K562 (cell line): ENCODE measurements around the gene SULT2B1. TPM values are rescaled to one million over a fixed set of nuclear protein-coding genes. Genes with fewer than 3 reads are reported as not detected.
A peak's percentile ranks its signal among the peaks of the same experiment; 100 is the strongest.

Source experiments
- CBFA2T2 ChIP-seq: fragments of 450-650 bp; conservative IDR thresholded peaks from 2 replicates; pipeline ENCODE4 v1.6.1; 2017; ENCODE audit warnings: mild to moderate bottlenecking
- ERF ChIP-seq: fragments of 450-650 bp; formaldehyde crosslinking; IDR thresholded peaks from 2 replicates; pipeline ENCODE4 v1.4.0; 2020; ENCODE audit warnings: mild to moderate bottlenecking, mixed read lengths
- ETS2 ChIP-seq: IDR thresholded peaks from 2 replicates; pipeline ENCODE4 v1.6.1; 2016; ENCODE audit warnings: borderline replicate concordance, missing genetic modification characterization, mild to moderate bottlenecking, moderate library complexity, missing compliant biosample characterization; ENCODE audit not compliant: poor library complexity, severe bottlenecking
- FOXM1 ChIP-seq, 2 experiments: fragments of 450-650 bp in 1 of 2; sonication (generic) in 1 of 2; formaldehyde crosslinking in 1 of 2; IDR thresholded peaks; 2 replicates each; pipeline versions ENCODE4 v1.6.1 to v1.9.0; 2017 to 2022; ENCODE audit warnings: low read depth in 2 of 2, mild to moderate bottlenecking in 2 of 2, missing genetic modification reagents in 1 of 2, moderate library complexity in 1 of 2
- HDAC1 ChIP-seq, 2 experiments: fragments of 450-650 bp; IDR thresholded peaks; 2 replicates each; pipeline ENCODE4 v1.6.1; 2016 to 2017; ENCODE audit warnings: inconsistent platforms in 1 of 2, mild to moderate bottlenecking in 1 of 2, moderate library complexity in 1 of 2
- JUNB ChIP-seq: fragments of 450-650 bp; formaldehyde crosslinking; conservative IDR thresholded peaks from 2 replicates; pipeline ENCODE4 v1.4.0; 2020; ENCODE audit warnings: mild to moderate bottlenecking
- KLF6 ChIP-seq: fragments of 250-450 bp; sonication (Bioruptor Pico); IDR thresholded peaks from 2 replicates; pipeline ENCODE4 v1.4.0; 2020; ENCODE audit warnings: mild to moderate bottlenecking, moderate library complexity, borderline replicate concordance
- MTA2 ChIP-seq: fragments of 450-650 bp; IDR thresholded peaks from 2 replicates; pipeline ENCODE4 v1.6.1; 2016; ENCODE audit warnings: low read depth
- RB1 ChIP-seq: fragments of 450-650 bp; IDR thresholded peaks from 2 replicates; pipeline ENCODE4 v1.6.1; 2017; ENCODE audit warnings: low read depth, mild to moderate bottlenecking
- RBM17 ChIP-seq: fragments of 200-400 bp; formaldehyde crosslinking; IDR thresholded peaks from 2 replicates; pipeline ENCODE4 v1.6.1; 2017; ENCODE audit warnings: low read depth, mild to moderate bottlenecking, low read length, borderline replicate concordance
- RBM22 ChIP-seq: fragments of 200-400 bp; formaldehyde crosslinking; IDR thresholded peaks from 2 replicates; pipeline ENCODE4 v1.6.1; 2018; ENCODE audit warnings: low read length, low read depth; ENCODE audit not compliant: poor library complexity, severe bottlenecking
- SIN3A ChIP-seq, 2 experiments: fragments of 150-350 bp in 1 of 2; IDR thresholded peaks; 2 replicates each; pipeline ENCODE4 v1.6.1; 2011 to 2016; ENCODE audit warnings: borderline replicate concordance in 2 of 2, low read depth in 2 of 2, low read length in 2 of 2, mild to moderate bottlenecking in 2 of 2, moderate library complexity in 2 of 2; ENCODE audit not compliant: control insufficient read depth in 1 of 2
- SMARCA4 ChIP-seq: fragments of 450-650 bp; IDR thresholded peaks from 2 replicates; pipeline ENCODE4 v1.6.1; 2016
- SMARCE1 ChIP-seq: fragments of 450-650 bp; IDR thresholded peaks from 2 replicates; pipeline ENCODE4 v1.7.1; 2016; ENCODE audit warnings: mild to moderate bottlenecking
- SMC3 ChIP-seq: conservative IDR thresholded peaks from 2 replicates; pipeline ENCODE4 v1.6.1; 2011; ENCODE audit warnings: low read depth, low read length, improper control_type of control experiment; ENCODE audit not compliant: insufficient read depth
- polyA plus RNA-seq, 8 experiments: library from polyadenylated mRNA; depleted of rRNA in 4 of 8; stranded (reverse) in 5 of 8; unstranded in 3 of 8; fragments of >200 nt; fragmentation: Nextera tagmentation in 2 of 8; fragmentation: Illumina TruSeq in 1 of 8; extraction: Ambion mirVana in 2 of 8; extraction: Trizol in 1 of 8; gene quantifications; 2 replicates each; pipeline versions ENCODE4 v1.2.1 to v1.2.3, GENCODE V29; 2011 to 2014; ENCODE audit warnings: inconsistent platforms in 1 of 8, missing spikeins in 1 of 8
- total RNA-seq, 7 experiments: library from RNA; depleted of rRNA in 6 of 7; stranded (reverse); fragments of >200 nt in 6 of 7; fragmentation: Illumina TruSeq in 2 of 7; extraction: Trizol in 2 of 7; gene quantifications; 2 replicates each; pipeline versions ENCODE4 v1.2.1 to v1.2.3, GENCODE V29; 2011 to 2021; ENCODE audit warnings: low replicate concordance in 1 of 7
- TF ChIP-seq, protein P1 (sequence below): IDR thresholded peaks from 2 replicates; pipeline ENCODE4 v1.6.1; 2012; ENCODE audit warnings: low read depth, low read length, improper control_type of control experiment, borderline replicate concordance
- TF ChIP-seq, protein P2 (sequence below): fragments of 450-650 bp; formaldehyde crosslinking; IDR thresholded peaks from 2 replicates; pipeline ENCODE4 v1.4.0; 2022; ENCODE audit warnings: missing genetic modification characterization
- TF ChIP-seq, protein P3 (sequence below): sonication (generic); formaldehyde crosslinking; IDR thresholded peaks from 2 replicates; pipeline ENCODE4 v1.8.0; 2022; ENCODE audit warnings: mild to moderate bottlenecking, missing genetic modification reagents, borderline replicate concordance
- TF ChIP-seq, protein P4 (sequence below), 2 experiments: IDR thresholded peaks; 2 replicates each; pipeline ENCODE4 v1.6.1; 2011; ENCODE audit warnings: borderline replicate concordance in 1 of 2, control low read depth in 1 of 2, low read depth in 1 of 2, low read length in 1 of 2, mild to moderate bottlenecking in 1 of 2, mixed read lengths in 1 of 2, moderate library complexity in 1 of 2; ENCODE audit not compliant: insufficient read depth in 1 of 2, insufficient read length in 1 of 2, poor library complexity in 1 of 2, severe bottlenecking in 1 of 2; ENCODE audit errors: extremely low read depth in 1 of 2

The SULT2B1 gene
- total and polyA plus RNA-seq, 9 of the 15 experiments (the other 6 are each of a cell fraction or from before 2014, with no cell fraction given) = 0.09 to 0.62 (median 0.22) TPM; not detected in 2

DNA sequence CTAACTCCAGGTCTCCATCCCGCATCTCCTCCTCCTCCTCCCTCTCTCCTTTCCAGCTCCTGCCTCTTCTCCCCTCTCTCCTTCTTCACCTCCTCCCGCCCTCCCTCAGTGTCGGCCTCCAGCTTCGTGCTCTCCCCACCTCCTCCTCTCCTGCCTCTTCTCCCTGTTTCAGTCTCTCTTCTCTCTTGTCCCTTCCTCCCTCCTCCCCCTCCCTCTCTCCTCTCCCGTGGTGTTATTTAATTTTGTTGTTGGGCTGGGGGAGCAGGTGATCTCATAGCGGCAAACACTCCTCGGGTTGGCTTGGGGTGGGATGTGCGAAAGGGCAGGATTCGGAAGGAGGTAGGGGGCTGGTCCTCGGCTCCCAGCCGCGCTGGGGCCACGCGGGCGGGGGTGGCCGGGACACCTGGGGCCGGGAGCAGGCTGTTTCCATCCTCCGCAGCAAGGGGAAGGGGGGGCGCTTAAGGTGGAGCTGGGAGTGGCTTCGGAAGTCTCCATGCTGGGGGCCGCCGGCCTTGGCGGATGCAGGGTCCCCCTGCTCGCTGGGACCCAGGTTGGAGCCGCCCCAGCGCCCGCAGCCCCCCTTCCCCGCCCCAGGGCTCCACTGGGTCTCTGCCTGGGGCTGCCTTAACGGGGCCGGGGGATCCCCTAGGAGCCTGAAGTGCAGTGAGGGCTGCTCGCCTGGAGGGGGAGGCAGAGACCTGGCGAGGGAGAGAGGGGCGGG lies 94.2 kb downstream of the SULT2B1 start, which contains the start of gene CA11 (continued):
- TF ChIP-seq ETS2 (tag) (no peak), MTA2 (peak; percentile 31; the same call in 1 of the 2 replicates), SMC3 (peak; percentile 78), RB1 (peak; percentile 82; the same call in 1 of the 2 replicates), SIN3A (IDR thresholded peaks at IDR 0.05; ENCODE audit: borderline replicate concordance in 2 of 2, control insufficient read depth in 1 of 2, low read depth in 2 of 2, low read length in 2 of 2) (no peak), RBM22 (no peak), RBM17 (no peak), SMARCA4 (0 out of 2 replicates have a peak, but pooled peaks have one; percentile 48), FOXM1 (IDR thresholded peaks at IDR 0.05; ENCODE audit: low read depth) (peak; percentile 89), FOXM1 (CRISPR knock-in tag; IDR thresholded peaks at IDR 0.05; ENCODE audit: low read depth) (no peak), ERF (CRISPR knock-in tag) (no peak), KLF6 (CRISPR knock-in tag) (peak; percentile 31; the same call in 1 of the 2 replicates), CBFA2T2 (0 out of 2 replicates have a peak, but pooled peaks have one; percentile 2), SMARCE1 (0 out of 2 replicates have a peak, but pooled peaks have one; percentile 59), HDAC1 (IDR thresholded peaks at IDR 0.05) (peak; percentile 3 to 94; a peak in 2 of 4 replicates), JUNB (CRISPR knock-in tag) (no peak)
- TF ChIP-seq, protein P1, sequence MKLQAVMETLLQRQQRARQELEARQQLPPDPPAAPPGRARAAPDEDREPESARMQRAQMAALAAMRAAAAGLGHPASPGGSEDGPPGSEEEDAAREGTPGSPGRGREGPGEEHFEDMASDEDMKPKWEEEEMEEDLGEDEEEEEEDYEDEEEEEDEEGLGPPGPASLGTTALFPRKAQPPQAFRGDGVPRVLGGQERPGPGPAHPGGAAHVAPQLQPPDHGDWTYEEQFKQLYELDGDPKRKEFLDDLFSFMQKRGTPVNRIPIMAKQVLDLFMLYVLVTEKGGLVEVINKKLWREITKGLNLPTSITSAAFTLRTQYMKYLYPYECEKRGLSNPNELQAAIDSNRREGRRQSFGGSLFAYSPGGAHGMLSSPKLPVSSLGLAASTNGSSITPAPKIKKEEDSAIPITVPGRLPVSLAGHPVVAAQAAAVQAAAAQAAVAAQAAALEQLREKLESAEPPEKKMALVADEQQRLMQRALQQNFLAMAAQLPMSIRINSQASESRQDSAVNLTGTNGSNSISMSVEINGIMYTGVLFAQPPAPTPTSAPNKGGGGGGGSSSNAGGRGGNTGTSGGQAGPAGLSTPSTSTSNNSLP = no peak
- TF ChIP-seq, protein P2, sequence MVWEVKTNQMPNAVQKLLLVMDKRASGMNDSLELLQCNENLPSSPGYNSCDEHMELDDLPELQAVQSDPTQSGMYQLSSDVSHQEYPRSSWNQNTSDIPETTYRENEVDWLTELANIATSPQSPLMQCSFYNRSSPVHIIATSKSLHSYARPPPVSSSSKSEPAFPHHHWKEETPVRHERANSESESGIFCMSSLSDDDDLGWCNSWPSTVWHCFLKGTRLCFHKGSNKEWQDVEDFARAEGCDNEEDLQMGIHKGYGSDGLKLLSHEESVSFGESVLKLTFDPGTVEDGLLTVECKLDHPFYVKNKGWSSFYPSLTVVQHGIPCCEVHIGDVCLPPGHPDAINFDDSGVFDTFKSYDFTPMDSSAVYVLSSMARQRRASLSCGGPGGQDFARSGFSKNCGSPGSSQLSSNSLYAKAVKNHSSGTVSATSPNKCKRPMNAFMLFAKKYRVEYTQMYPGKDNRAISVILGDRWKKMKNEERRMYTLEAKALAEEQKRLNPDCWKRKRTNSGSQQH = peak; percentile 85; the same call in 1 of the 2 replicates
- TF ChIP-seq, protein P3, sequence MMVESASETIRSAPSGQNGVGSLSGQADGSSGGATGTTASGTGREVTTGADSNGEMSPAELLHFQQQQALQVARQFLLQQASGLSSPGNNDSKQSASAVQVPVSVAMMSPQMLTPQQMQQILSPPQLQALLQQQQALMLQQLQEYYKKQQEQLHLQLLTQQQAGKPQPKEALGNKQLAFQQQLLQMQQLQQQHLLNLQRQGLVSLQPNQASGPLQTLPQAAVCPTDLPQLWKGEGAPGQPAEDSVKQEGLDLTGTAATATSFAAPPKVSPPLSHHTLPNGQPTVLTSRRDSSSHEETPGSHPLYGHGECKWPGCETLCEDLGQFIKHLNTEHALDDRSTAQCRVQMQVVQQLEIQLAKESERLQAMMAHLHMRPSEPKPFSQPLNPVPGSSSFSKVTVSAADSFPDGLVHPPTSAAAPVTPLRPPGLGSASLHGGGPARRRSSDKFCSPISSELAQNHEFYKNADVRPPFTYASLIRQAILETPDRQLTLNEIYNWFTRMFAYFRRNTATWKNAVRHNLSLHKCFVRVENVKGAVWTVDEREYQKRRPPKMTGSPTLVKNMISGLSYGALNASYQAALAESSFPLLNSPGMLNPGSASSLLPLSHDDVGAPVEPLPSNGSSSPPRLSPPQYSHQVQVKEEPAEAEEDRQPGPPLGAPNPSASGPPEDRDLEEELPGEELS (CRISPR knock-in tag) = no peak
- TF ChIP-seq, protein P4, sequence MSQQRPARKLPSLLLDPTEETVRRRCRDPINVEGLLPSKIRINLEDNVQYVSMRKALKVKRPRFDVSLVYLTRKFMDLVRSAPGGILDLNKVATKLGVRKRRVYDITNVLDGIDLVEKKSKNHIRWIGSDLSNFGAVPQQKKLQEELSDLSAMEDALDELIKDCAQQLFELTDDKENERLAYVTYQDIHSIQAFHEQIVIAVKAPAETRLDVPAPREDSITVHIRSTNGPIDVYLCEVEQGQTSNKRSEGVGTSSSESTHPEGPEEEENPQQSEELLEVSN (IDR thresholded peaks at IDR 0.05; ENCODE audit: borderline replicate concordance in 1 of 2, extremely low read depth in 1 of 2, insufficient read depth in 1 of 2, insufficient read length in 1 of 2, low read depth in 1 of 2, low read length in 1 of 2, poor library complexity in 1 of 2, severe bottlenecking in 1 of 2) = peak in 1 of 2 experiments; percentile 67
